ENCODE data around the gene NFATC1.

The NFATC1 gene

GRCh38 chr18:79393181-79393634, 2.5 kb upstream of the NFATC1 start:
- DNase-seq = peak; percentile 64

GRCh38 chr18:79393635-79394533, 1.8 kb upstream of the NFATC1 start:
- peak; percentile 68 for DNase-seq

GRCh38 chr18:79394534-79395307, 1.0 kb upstream of the NFATC1 start:
- peak; percentile 48 for DNase-seq

GRCh38 chr18:79395308-79395640, 456 bp upstream of the NFATC1 start:
- no peak for DNase-seq

- DNase-seq = no peak
Measured at GRCh38 chr18:79396431-79397246, 909 bp downstream of the NFATC1 start.

- DNase-seq = no peak
Measured at GRCh38 chr18:79397247-79397829, 1.6 kb downstream of the NFATC1 start.

- DNase-seq = no peak
Measured at GRCh38 chr18:79397830-79398761, 2.4 kb downstream of the NFATC1 start.

- DNase-seq = no peak
Measured at GRCh38 chr18:79399275-79400081, 3.7 kb downstream of the NFATC1 start.

GRCh38 chr18:79400091-79400590, 4.4 kb downstream of the NFATC1 start:
- no peak for DNase-seq

- no peak for DNase-seq
Measured at GRCh38 chr18:79400591-79401381, 5.1 kb downstream of the NFATC1 start.

GRCh38 chr18:79401494-79402208, 5.9 kb downstream of the NFATC1 start:
- no peak for DNase-seq

- no peak for DNase-seq
Measured at GRCh38 chr18:79402209-79402576, 6.5 kb downstream of the NFATC1 start.

- DNase-seq = no peak
Measured at GRCh38 chr18:79402977-79403722, 7.4 kb downstream of the NFATC1 start.

- no peak for DNase-seq
Measured at GRCh38 chr18:79403723-79404566, 8.2 kb downstream of the NFATC1 start.

- DNase-seq = no peak
Measured at GRCh38 chr18:79404567-79404910, 8.8 kb downstream of the NFATC1 start.

GRCh38 chr18:79405019-79405780, 9.5 kb downstream of the NFATC1 start:
- DNase-seq = no peak
